ENCODE measurements around the gene PRDM13.

The PRDM13 gene

GRCh38 chr6:99611148-99611547 lies 4.5 kb downstream of the PRDM13 start:
- Histone ChIP-seq H3K27me3 (ENCODE audit: insufficient read depth, low read length, poor library complexity, severe bottlenecking) (no peaks in the 10 kb centered on the region), H3K9me2 (replicated peaks; ENCODE audit: low read depth, low read length) (no peaks in the 10 kb centered on the region), H3K36me3 (ENCODE audit: insufficient read depth, low read length) (no peaks in the 10 kb centered on the region), H4K20me1 (ENCODE audit: insufficient read depth, low read length, poor library complexity, severe bottlenecking) (no peaks in the 10 kb centered on the region), H3K79me2 (ENCODE audit: insufficient read depth, low read length) (no peaks in the 10 kb centered on the region), H3F3A (ENCODE audit: low read depth) (no peaks in the 10 kb centered on the region), H2AFZ (ENCODE audit: low read length) (no peak overlapping the region), H3K9ac (ENCODE audit: low read depth, low read length, poor library complexity, severe bottlenecking) (no peak overlapping the region), H3K4me1 (ENCODE audit: insufficient read depth, low read length, poor library complexity, severe bottlenecking) (no peaks in the 10 kb centered on the region), H3K9me3 (ENCODE audit: insufficient read depth, low read depth, low read length) (no peaks in the 10 kb centered on the region), H3K4me2 (ENCODE audit: low read depth, low read length, poor library complexity, severe bottlenecking) (no peak overlapping the region), H3K4me3 (ENCODE audit: low read length, poor library complexity, severe bottlenecking) (no peak overlapping the region)
- TF ChIP-seq CTCF (conservative IDR thresholded peaks at IDR 0.05; ENCODE audit: low read length) (no peak), EZH2phosphoT487 (IDR thresholded peaks at IDR 0.05; ENCODE audit: borderline replicate concordance) (no peak)

GRCh38 chr6:99612551-99613408 lies 6.1 kb downstream of the PRDM13 start:
- Histone ChIP-seq H3K9ac (ENCODE audit: low read depth, low read length, poor library complexity, severe bottlenecking) (no peak overlapping the region), H3K9me2 (replicated peaks; ENCODE audit: low read depth, low read length) (no peaks in the 10 kb centered on the region), H3K9me3 (ENCODE audit: insufficient read depth, low read depth, low read length) (no peaks in the 10 kb centered on the region), H3F3A (ENCODE audit: low read depth) (no peaks in the 10 kb centered on the region), H3K36me3 (ENCODE audit: insufficient read depth, low read length) (no peaks in the 10 kb centered on the region), H3K4me3 (ENCODE audit: low read length, poor library complexity, severe bottlenecking) (no peak overlapping the region), H3K79me2 (ENCODE audit: insufficient read depth, low read length) (no peaks in the 10 kb centered on the region), H4K20me1 (ENCODE audit: insufficient read depth, low read length, poor library complexity, severe bottlenecking) (no peaks in the 10 kb centered on the region), H2AFZ (ENCODE audit: low read length) (no peak overlapping the region), H3K4me1 (ENCODE audit: insufficient read depth, low read length, poor library complexity, severe bottlenecking) (no peaks in the 10 kb centered on the region), H3K4me2 (ENCODE audit: low read depth, low read length, poor library complexity, severe bottlenecking) (no peak overlapping the region), H3K27me3 (ENCODE audit: insufficient read depth, low read length, poor library complexity, severe bottlenecking) (no peaks in the 10 kb centered on the region)
- TF ChIP-seq EZH2phosphoT487 (IDR thresholded peaks at IDR 0.05; ENCODE audit: borderline replicate concordance): no peak
- TF ChIP-seq CTCF (conservative IDR thresholded peaks at IDR 0.05; ENCODE audit: low read length): no peak

GRCh38 chr6:99613409-99613704 lies 6.7 kb downstream of the PRDM13 start:
- Histone ChIP-seq H3K9me3 (ENCODE audit: insufficient read depth, low read depth, low read length) (no peaks in the 10 kb centered on the region), H4K20me1 (ENCODE audit: insufficient read depth, low read length, poor library complexity, severe bottlenecking) (no peaks in the 10 kb centered on the region), H3F3A (ENCODE audit: low read depth) (no peaks in the 10 kb centered on the region), H2AFZ (ENCODE audit: low read length) (no peak overlapping the region), H3K9ac (ENCODE audit: low read depth, low read length, poor library complexity, severe bottlenecking) (no peak overlapping the region), H3K4me3 (ENCODE audit: low read length, poor library complexity, severe bottlenecking) (no peak overlapping the region), H3K4me2 (ENCODE audit: low read depth, low read length, poor library complexity, severe bottlenecking) (no peak overlapping the region), H3K79me2 (ENCODE audit: insufficient read depth, low read length) (no peaks in the 10 kb centered on the region), H3K27me3 (ENCODE audit: insufficient read depth, low read length, poor library complexity, severe bottlenecking) (no peaks in the 10 kb centered on the region), H3K36me3 (ENCODE audit: insufficient read depth, low read length) (no peaks in the 10 kb centered on the region), H3K9me2 (replicated peaks; ENCODE audit: low read depth, low read length) (no peaks in the 10 kb centered on the region), H3K4me1 (ENCODE audit: insufficient read depth, low read length, poor library complexity, severe bottlenecking) (no peaks in the 10 kb centered on the region)
- no peak for TF ChIP-seq CTCF (conservative IDR thresholded peaks at IDR 0.05; ENCODE audit: low read length)
- no peak for TF ChIP-seq EZH2phosphoT487 (IDR thresholded peaks at IDR 0.05; ENCODE audit: borderline replicate concordance)
